Liver (tissue), 9 donors: ENCODE data around the gene CRYZ. TPM values are rescaled to one million over a fixed set of nuclear protein-coding genes. Genes with fewer than 3 reads are reported as not detected.

Source experiments
- DNase-seq: peaks from one replicate; pipeline ENCODE4 v3.0.0-alpha.2; 2017; ENCODE audit warnings: low spot score
- H3K27ac ChIP-seq, 2 donors: one replicate each; pipeline ENCODE4 v1.7.0; 2013; ENCODE audit warnings: inconsistent platforms in 2 of 2, low read length in 2 of 2, control low read depth in 1 of 2, low read depth in 1 of 2, mild to moderate bottlenecking in 1 of 2
- H3K27me3 ChIP-seq, 4 donors: one replicate each; pipeline versions ENCODE4 v1.6.1 to v1.7.0; 2013; ENCODE audit warnings: low read length in 3 of 4, inconsistent platforms in 1 of 4, mild to moderate bottlenecking in 1 of 4, moderate library complexity in 1 of 4; ENCODE audit not compliant: control insufficient read depth in 4 of 4, insufficient read depth in 4 of 4
- H3K36me3 ChIP-seq, 4 donors: one replicate each; pipeline versions ENCODE4 v1.6.1 to v1.7.0; 2013; ENCODE audit warnings: low read length in 3 of 4, mild to moderate bottlenecking in 3 of 4, low read depth in 1 of 4, moderate library complexity in 1 of 4; ENCODE audit not compliant: control insufficient read depth in 4 of 4, insufficient read depth in 3 of 4
- H3K4me1 ChIP-seq, 4 donors: one replicate each; pipeline versions ENCODE4 v1.6.1 to v1.7.0; 2013; ENCODE audit warnings: low read length in 3 of 4, mild to moderate bottlenecking in 3 of 4, moderate library complexity in 1 of 4; ENCODE audit not compliant: control insufficient read depth in 4 of 4, insufficient read depth in 4 of 4
- H3K4me3 ChIP-seq, 3 donors: one replicate each; pipeline versions ENCODE4 v1.6.1 to v1.7.0; 2013; ENCODE audit warnings: low read length in 3 of 3, control low read depth in 1 of 3, low read depth in 1 of 3, mild to moderate bottlenecking in 1 of 3
- H3K9ac ChIP-seq, 2 donors: one replicate each; pipeline ENCODE4 v1.7.0; 2013; ENCODE audit warnings: low read length in 2 of 2, mild to moderate bottlenecking in 2 of 2, moderate library complexity in 2 of 2, control low read depth in 1 of 2, low read depth in 1 of 2
- H3K9me3 ChIP-seq, 4 donors: one replicate each; pipeline versions ENCODE4 v1.6.1 to v1.7.0; 2013; ENCODE audit warnings: low read length in 3 of 4; ENCODE audit not compliant: control insufficient read depth in 4 of 4
- ATF3 ChIP-seq: IDR thresholded peaks from 2 replicates; pipeline ENCODE4 v1.6.1; 2016; ENCODE audit warnings: antibody characterized with exemption
- EGR1 ChIP-seq, 2 donors: IDR thresholded peaks; 2 replicates each; pipeline ENCODE4 v1.6.1; 2016 to 2018; ENCODE audit warnings: antibody characterized with exemption in 2 of 2, low read depth in 2 of 2
- FOXA1 ChIP-seq: IDR thresholded peaks from 2 replicates; pipeline ENCODE4 v1.6.1; 2016; ENCODE audit warnings: antibody characterized with exemption
- FOXA2 ChIP-seq: IDR thresholded peaks from 2 replicates; pipeline ENCODE4 v1.6.1; 2016; ENCODE audit warnings: antibody characterized with exemption
- HNF4A ChIP-seq, 2 donors: conservative IDR thresholded peaks; 2 replicates each; pipeline ENCODE4 v1.6.1; 2016; ENCODE audit warnings: antibody characterized with exemption in 2 of 2, mild to moderate bottlenecking in 2 of 2
- HNF4G ChIP-seq: IDR thresholded peaks from 2 replicates; pipeline ENCODE4 v1.6.1; 2016; ENCODE audit warnings: antibody characterized with exemption
- NR2F2 ChIP-seq: IDR thresholded peaks from 2 replicates; pipeline ENCODE4 v1.6.1; 2016; ENCODE audit warnings: antibody characterized with exemption
- RAD21 ChIP-seq, 2 donors: IDR thresholded peaks; 2 replicates each; pipeline ENCODE4 v1.6.1; 2016; ENCODE audit warnings: antibody characterized with exemption in 2 of 2, mild to moderate bottlenecking in 2 of 2
- RXRA ChIP-seq, 2 donors: IDR thresholded peaks; 2 replicates each; pipeline ENCODE4 v1.6.1; 2017 to 2018; ENCODE audit warnings: antibody characterized with exemption in 2 of 2, mild to moderate bottlenecking in 1 of 2
- SP1 ChIP-seq: IDR thresholded peaks from 2 replicates; pipeline ENCODE4 v1.6.1; 2018; ENCODE audit warnings: antibody characterized with exemption, mild to moderate bottlenecking
- TAF1 ChIP-seq: conservative IDR thresholded peaks from 2 replicates; pipeline ENCODE4 v1.6.1; 2016; ENCODE audit warnings: antibody characterized with exemption, mild to moderate bottlenecking
- YY1 ChIP-seq: IDR thresholded peaks from 2 replicates; pipeline ENCODE4 v1.6.1; 2016; ENCODE audit warnings: antibody characterized with exemption, mild to moderate bottlenecking
- WGBS: extraction: QIAGEN DNeasy Blood & Tissue Kit; methylation state at CpG from one replicate; pipeline ENCODE4 v1.1.7; 2013; 5-methylcytosine and 5-hydroxymethylcytosine counted together
- polyA plus RNA-seq, 2 donors: library from polyadenylated mRNA; stranded (reverse) in 1 of 2; unstranded in 1 of 2; fragments of 200-250 nt in 1 of 2; fragments of >200 nt in 1 of 2; fragmentation: Nextera tagmentation in 1 of 2; extraction: Ambion mirVana in 1 of 2; gene quantifications; one replicate each; pipeline versions ENCODE4 v1.2.1 to v1.2.3, GENCODE V29; 2013 to 2015
- total RNA-seq, 2 donors: library from RNA; depleted of rRNA; stranded (reverse); fragments of >200 nt; gene quantifications; one replicate each; pipeline ENCODE4 v1.2.3, GENCODE V29; 2014
- TF ChIP-seq, protein P1 (sequence below): IDR thresholded peaks from 2 replicates; pipeline ENCODE4 v1.6.1; 2016; ENCODE audit warnings: antibody characterized with exemption, mild to moderate bottlenecking
- TF ChIP-seq, protein P2 (sequence below): IDR thresholded peaks from 2 replicates; pipeline ENCODE4 v1.6.1; 2016; ENCODE audit warnings: antibody characterized with exemption
- donor health status: healthy.
- donor health status: healthy.
- donor health status: healthy.
- donor health status: healthy.
- donor health status: healthy.

Gene CRYZ
- total and polyA plus RNA-seq, 4 donors = 104 to 183 (median 131) TPM

DNA sequence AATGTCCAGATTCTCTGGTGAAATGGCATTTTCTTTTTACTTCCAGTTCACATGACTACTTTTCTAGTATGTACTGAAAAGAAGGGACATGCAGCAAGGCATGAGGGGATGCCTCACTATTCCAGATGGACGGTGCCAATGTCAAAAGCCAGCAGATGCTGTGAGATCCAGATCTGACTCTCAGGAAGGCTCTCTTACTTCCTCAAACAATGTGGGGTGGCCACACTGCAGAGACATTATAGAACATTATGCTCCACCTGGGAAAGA is 17.7 kb downstream of the CRYZ start:
- Histone ChIP-seq H3K9ac (no peak overlapping the region), H3K27me3 (no peaks in the 10 kb centered on the region), H3K4me1 (no peaks in the 10 kb centered on the region), H3K27ac (no peak overlapping the region), H3K36me3 (peaks cover 7 to 82% (median 65%) of the 10 kb centered on the region in 4 donors), H3K4me3 (no peak overlapping the region), H3K9me3 (no peaks in the 10 kb centered on the region)
- TF ChIP-seq RXRA (IDR thresholded peaks at IDR 0.05) = no peak
- no peak for TF ChIP-seq HNF4G
- TF ChIP-seq, protein P1, sequence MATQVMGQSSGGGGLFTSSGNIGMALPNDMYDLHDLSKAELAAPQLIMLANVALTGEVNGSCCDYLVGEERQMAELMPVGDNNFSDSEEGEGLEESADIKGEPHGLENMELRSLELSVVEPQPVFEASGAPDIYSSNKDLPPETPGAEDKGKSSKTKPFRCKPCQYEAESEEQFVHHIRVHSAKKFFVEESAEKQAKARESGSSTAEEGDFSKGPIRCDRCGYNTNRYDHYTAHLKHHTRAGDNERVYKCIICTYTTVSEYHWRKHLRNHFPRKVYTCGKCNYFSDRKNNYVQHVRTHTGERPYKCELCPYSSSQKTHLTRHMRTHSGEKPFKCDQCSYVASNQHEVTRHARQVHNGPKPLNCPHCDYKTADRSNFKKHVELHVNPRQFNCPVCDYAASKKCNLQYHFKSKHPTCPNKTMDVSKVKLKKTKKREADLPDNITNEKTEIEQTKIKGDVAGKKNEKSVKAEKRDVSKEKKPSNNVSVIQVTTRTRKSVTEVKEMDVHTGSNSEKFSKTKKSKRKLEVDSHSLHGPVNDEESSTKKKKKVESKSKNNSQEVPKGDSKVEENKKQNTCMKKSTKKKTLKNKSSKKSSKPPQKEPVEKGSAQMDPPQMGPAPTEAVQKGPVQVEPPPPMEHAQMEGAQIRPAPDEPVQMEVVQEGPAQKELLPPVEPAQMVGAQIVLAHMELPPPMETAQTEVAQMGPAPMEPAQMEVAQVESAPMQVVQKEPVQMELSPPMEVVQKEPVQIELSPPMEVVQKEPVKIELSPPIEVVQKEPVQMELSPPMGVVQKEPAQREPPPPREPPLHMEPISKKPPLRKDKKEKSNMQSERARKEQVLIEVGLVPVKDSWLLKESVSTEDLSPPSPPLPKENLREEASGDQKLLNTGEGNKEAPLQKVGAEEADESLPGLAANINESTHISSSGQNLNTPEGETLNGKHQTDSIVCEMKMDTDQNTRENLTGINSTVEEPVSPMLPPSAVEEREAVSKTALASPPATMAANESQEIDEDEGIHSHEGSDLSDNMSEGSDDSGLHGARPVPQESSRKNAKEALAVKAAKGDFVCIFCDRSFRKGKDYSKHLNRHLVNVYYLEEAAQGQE = no peak
- TF ChIP-seq TAF1 = no peak
- TF ChIP-seq EGR1 (IDR thresholded peaks at IDR 0.05; ENCODE audit: low read depth in 2 of 2) = no peak
- no peak for TF ChIP-seq RAD21 (IDR thresholded peaks at IDR 0.05)
- no peak for DNase-seq
- 92% methylated on average over 1 of the region's 1 CpG for WGBS

DNA sequence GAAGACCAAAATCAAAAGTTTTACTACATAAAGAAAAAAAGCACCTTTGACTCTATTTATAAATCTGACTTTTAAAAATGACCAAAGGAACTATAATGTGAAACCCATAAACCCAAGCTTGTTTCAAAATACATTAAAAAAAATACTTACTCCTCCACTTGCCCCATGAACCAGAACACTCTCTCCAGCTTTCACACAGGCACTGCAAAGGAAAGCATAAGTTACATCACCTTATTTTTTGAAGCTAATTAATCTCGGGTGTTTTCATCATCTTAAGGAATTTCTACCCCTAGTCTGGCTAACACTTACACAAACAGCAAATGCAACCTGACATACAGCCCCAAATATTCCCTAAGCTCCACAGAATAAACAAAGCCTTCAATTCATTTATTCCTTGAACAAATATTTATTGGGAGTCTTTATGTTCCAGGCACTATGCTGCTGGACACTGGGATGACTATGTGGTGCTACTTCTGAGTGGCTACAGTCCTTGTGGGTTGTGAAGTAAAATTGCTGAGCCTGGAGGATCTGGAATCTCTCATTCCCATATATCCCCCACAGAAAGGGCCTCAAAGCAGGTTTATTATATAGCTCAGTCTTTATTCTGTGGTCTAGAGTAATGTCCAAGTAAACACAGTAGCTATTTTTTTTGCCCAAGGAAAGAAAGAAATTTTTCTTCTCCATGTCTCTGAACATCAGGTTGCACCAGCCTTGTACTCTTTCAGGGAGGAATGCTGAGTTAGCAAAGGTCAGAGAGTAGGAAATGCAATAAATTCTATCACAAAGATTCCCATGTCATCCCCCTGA is 18.2 kb downstream of the CRYZ start:
- H3K27ac ChIP-seq = no peak overlapping the region
- H3K9me3 ChIP-seq = no peaks in the 10 kb centered on the region
- no peak overlapping the region for H3K4me3 ChIP-seq
- H3K27me3 ChIP-seq = no peaks in the 10 kb centered on the region
- peaks cover 7 to 80% (median 64%) of the 10 kb centered on the region in 4 donors for H3K36me3 ChIP-seq
- no peak for TF ChIP-seq YY1
- no peak for TF ChIP-seq RXRA (IDR thresholded peaks at IDR 0.05)
- no peak for TF ChIP-seq SP1
- no peak for TF ChIP-seq EGR1 (IDR thresholded peaks at IDR 0.05; ENCODE audit: low read depth in 2 of 2)
- no peak for TF ChIP-seq ATF3
- no peak for TF ChIP-seq FOXA1
- no peak for TF ChIP-seq NR2F2
- no peak for DNase-seq
- no peaks in the 10 kb centered on the region for H3K4me1 ChIP-seq
- no peak overlapping the region for H3K9ac ChIP-seq
- WGBS = 87% methylated on average over 1 of the region's 1 CpG

DNA sequence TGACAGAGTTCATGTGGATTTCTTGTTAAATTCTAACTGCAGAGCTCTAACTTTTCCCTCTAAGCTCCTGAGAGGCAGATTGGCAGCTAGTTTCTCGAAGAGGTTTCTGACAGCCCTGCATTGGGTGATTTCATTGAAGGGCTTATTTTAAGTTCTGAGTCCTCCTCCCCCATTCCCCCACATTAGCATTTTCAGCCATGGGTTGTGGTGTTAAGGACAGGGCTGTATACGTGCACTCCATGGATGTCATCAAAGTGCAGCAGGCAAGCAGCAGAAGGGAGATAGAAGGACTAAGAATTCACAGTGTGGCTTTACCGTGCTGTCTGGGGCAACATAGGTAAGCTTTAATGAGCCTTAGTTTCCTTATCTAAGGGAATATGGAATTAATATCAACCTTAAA is 19.0 kb downstream of the CRYZ start:
- Histone ChIP-seq H3K27me3 (no peaks in the 10 kb centered on the region), H3K36me3 (peaks cover 5 to 84% (median 67%) of the 10 kb centered on the region in 4 donors), H3K4me1 (no peaks in the 10 kb centered on the region), H3K9ac (no peak overlapping the region), H3K9me3 (no peaks in the 10 kb centered on the region), H3K27ac (no peak overlapping the region), H3K4me3 (no peak overlapping the region)
- TF ChIP-seq EGR1 (IDR thresholded peaks at IDR 0.05; ENCODE audit: low read depth in 2 of 2) (no peak), FOXA2 (no peak), TAF1 (no peak), RAD21 (IDR thresholded peaks at IDR 0.05) (no peak), ATF3 (no peak), FOXA1 (no peak), HNF4A (conservative IDR thresholded peaks at IDR 0.05) (no peak)
- TF ChIP-seq, protein P2, sequence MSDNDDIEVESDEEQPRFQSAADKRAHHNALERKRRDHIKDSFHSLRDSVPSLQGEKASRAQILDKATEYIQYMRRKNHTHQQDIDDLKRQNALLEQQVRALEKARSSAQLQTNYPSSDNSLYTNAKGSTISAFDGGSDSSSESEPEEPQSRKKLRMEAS = no peak
- no peak for DNase-seq
- 98% methylated on average over 3 of the region's 3 CpGs for WGBS
